Measurements from ENCODE around the gene TIE1.
A peak's percentile ranks its signal among the peaks of the same experiment; 100 is the strongest.

Gene TIE1

GRCh38 chr1:43300378-43301094 is at the start of gene TIE1:
Gene TIE1 (plus strand): TSS chr1:43300982. CDS start chr1:43301072, 90 bp downstream.
- no peak for DNase-seq (ENCODE audit: low read depth)

- DNase-seq (ENCODE audit: low read depth), result no peak
Measured at GRCh38 chr1:43251024-43251423, 49.8 kb upstream of the TIE1 start.

GRCh38 chr1:43252225-43252624 is 48.6 kb upstream of the TIE1 start:
- no peak for DNase-seq (ENCODE audit: low read depth)

GRCh38 chr1:43253173-43253572 is 47.6 kb upstream of the TIE1 start:
- no peak for DNase-seq (ENCODE audit: low read depth)

GRCh38 chr1:43253876-43254275 is 46.9 kb upstream of the TIE1 start:
- DNase-seq (ENCODE audit: low read depth), result no peak

- no peak for DNase-seq (ENCODE audit: low read depth)
Measured at GRCh38 chr1:43255438-43256210, 45.2 kb upstream of the TIE1 start.

GRCh38 chr1:43256675-43257570 is 43.9 kb upstream of the TIE1 start:
- DNase-seq (ENCODE audit: low read depth), result no peak

- no peak for DNase-seq (ENCODE audit: low read depth)
Measured at GRCh38 chr1:43258370-43258769, 42.4 kb upstream of the TIE1 start.

- no peak for DNase-seq (ENCODE audit: low read depth)
Measured at GRCh38 chr1:43265431-43265830, 35.4 kb upstream of the TIE1 start.

GRCh38 chr1:43266881-43267280 is 33.9 kb upstream of the TIE1 start:
- no peak for DNase-seq (ENCODE audit: low read depth)

- peak; percentile 9 for DNase-seq (ENCODE audit: low read depth)
Measured at GRCh38 chr1:43267291-43267805, 33.4 kb upstream of the TIE1 start.

- DNase-seq (ENCODE audit: low read depth), result no peak
Measured at GRCh38 chr1:43267818-43268425, 32.9 kb upstream of the TIE1 start.

- no peak for DNase-seq (ENCODE audit: low read depth)
Measured at GRCh38 chr1:43269627-43270375, 31.0 kb upstream of the TIE1 start, which contains the start of gene TMEM125. Gene TMEM125 (plus strand): TSS chr1:43269983. CDS start chr1:43272723, 2,740 bp downstream.

GRCh38 chr1:43270421-43271095 is 30.2 kb upstream of the TIE1 start:
- no peak for DNase-seq (ENCODE audit: low read depth)

GRCh38 chr1:43271186-43272118 is 29.3 kb upstream of the TIE1 start:
- no peak for DNase-seq (ENCODE audit: low read depth)

GRCh38 chr1:43272161-43272560 is 28.6 kb upstream of the TIE1 start:
- no peak for DNase-seq (ENCODE audit: low read depth)

- DNase-seq (ENCODE audit: low read depth), result no peak
Measured at GRCh38 chr1:43272576-43273571, 27.9 kb upstream of the TIE1 start.

GRCh38 chr1:43273708-43274107 is 27.1 kb upstream of the TIE1 start:
- DNase-seq (ENCODE audit: low read depth), result no peak

All from stromal cell of bone marrow (primary cell).